WTC11 (cell line): Measurements from ENCODE around the gene CPNE7. TPM values are rescaled to one million over a fixed set of nuclear protein-coding genes. Genes with fewer than 3 reads are reported as not detected.

Source experiments
- ARID4B ChIP-seq: sonication (generic); formaldehyde crosslinking; IDR thresholded peaks from 2 replicates; pipeline ENCODE4 v1.8.0; 2023; ENCODE audit warnings: missing genetic modification reagents, mild to moderate bottlenecking, borderline replicate concordance
- CBFB ChIP-seq: sonication (generic); formaldehyde crosslinking; IDR thresholded peaks from 2 replicates; pipeline ENCODE4 v1.8.1; 2022; ENCODE audit warnings: mild to moderate bottlenecking, low read depth, missing genetic modification reagents
- CDX4 ChIP-seq: fragments of 250-450 bp; sonication (Bioruptor Pico); IDR thresholded peaks from 2 replicates; pipeline ENCODE4 v1.9.0; 2021; ENCODE audit warnings: moderate library complexity, mild to moderate bottlenecking, inconsistent platforms, borderline replicate concordance
- CREM ChIP-seq: sonication (generic); formaldehyde crosslinking; IDR thresholded peaks from 2 replicates; pipeline ENCODE4 v1.8.1; 2022; ENCODE audit warnings: mild to moderate bottlenecking, missing genetic modification reagents, moderate library complexity
- CTCF ChIP-seq: fragments of 200-600 bp; IDR thresholded peaks from 2 replicates; pipeline ENCODE4 v1.8.0; 2022; ENCODE audit warnings: antibody characterized with exemption
- FOXP1 ChIP-seq: sonication (generic); formaldehyde crosslinking; IDR thresholded peaks from 2 replicates; pipeline ENCODE4 v1.8.0; 2022; ENCODE audit warnings: missing genetic modification reagents, mild to moderate bottlenecking, moderate library complexity, borderline replicate concordance
- FOXP4 ChIP-seq: sonication (generic); formaldehyde crosslinking; IDR thresholded peaks from 2 replicates; pipeline ENCODE4 v1.8.0; 2022; ENCODE audit warnings: mild to moderate bottlenecking, missing genetic modification reagents
- GRHL2 ChIP-seq: fragments of 250-450 bp; sonication (Bioruptor Pico); IDR thresholded peaks from 2 replicates; pipeline ENCODE4 v1.8.0; 2022; ENCODE audit warnings: mild to moderate bottlenecking, moderate library complexity; ENCODE audit not compliant: insufficient replicate concordance, severe bottlenecking
- IRF1 ChIP-seq: sonication (generic); formaldehyde crosslinking; IDR thresholded peaks from 2 replicates; pipeline ENCODE4 v1.8.0; 2023; ENCODE audit warnings: missing genetic modification reagents
- MAX ChIP-seq: sonication (generic); formaldehyde crosslinking; IDR thresholded peaks from 2 replicates; pipeline ENCODE4 v1.8.0; 2022; ENCODE audit warnings: mild to moderate bottlenecking, missing genetic modification reagents
- NFYB ChIP-seq: sonication (generic); formaldehyde crosslinking; conservative IDR thresholded peaks from 2 replicates; pipeline ENCODE4 v1.8.0; 2022; ENCODE audit warnings: low read depth, missing genetic modification reagents
- RORB ChIP-seq: fragments of 250-450 bp; sonication (Bioruptor Pico); IDR thresholded peaks from 2 replicates; pipeline ENCODE4 v1.9.0; 2021; ENCODE audit warnings: mild to moderate bottlenecking
- SMAD4 ChIP-seq: sonication (generic); formaldehyde crosslinking; IDR thresholded peaks from 2 replicates; pipeline ENCODE4 v1.8.0; 2022; ENCODE audit warnings: mild to moderate bottlenecking, missing genetic modification reagents
- STAT6 ChIP-seq: sonication (generic); formaldehyde crosslinking; conservative IDR thresholded peaks from 2 replicates; pipeline ENCODE4 v1.8.1; 2023; ENCODE audit warnings: mild to moderate bottlenecking, low read depth, missing genetic modification reagents, moderate library complexity
- TEAD4 ChIP-seq: sonication (generic); formaldehyde crosslinking; IDR thresholded peaks from 2 replicates; pipeline ENCODE4 v1.8.0; 2022; ENCODE audit warnings: mild to moderate bottlenecking, missing genetic modification reagents
- ZNF138 ChIP-seq: sonication (generic); formaldehyde crosslinking; conservative IDR thresholded peaks from 2 replicates; pipeline ENCODE4 v1.8.1; 2022; ENCODE audit warnings: mild to moderate bottlenecking, moderate library complexity, missing genetic modification reagents
- ZNF263 ChIP-seq: sonication (generic); formaldehyde crosslinking; IDR thresholded peaks from 2 replicates; pipeline ENCODE4 v1.8.1; 2022; ENCODE audit warnings: low read depth, mild to moderate bottlenecking, moderate library complexity, missing genetic modification reagents
- ZNF423 ChIP-seq: fragments of 250-450 bp; sonication (Bioruptor Pico); IDR thresholded peaks from 2 replicates; pipeline ENCODE4 v2.1.2; 2022; ENCODE audit warnings: mild to moderate bottlenecking, moderate library complexity
- ZNF512 ChIP-seq: sonication (generic); formaldehyde crosslinking; IDR thresholded peaks from 2 replicates; pipeline ENCODE4 v1.8.1; 2022; ENCODE audit warnings: missing genetic modification reagents, borderline replicate concordance
- ZSCAN18 ChIP-seq: fragments of 250-450 bp; sonication (Bioruptor Pico); IDR thresholded peaks from 2 replicates; pipeline ENCODE4 v2.1.2; 2022; ENCODE audit warnings: mild to moderate bottlenecking, moderate library complexity
- total RNA-seq: library from RNA; stranded (reverse); gene quantifications from 3 replicates; pipeline ENCODE4 v1.2.3, GENCODE V29; 2021

Gene CPNE7
- total RNA-seq, 1 experiment from 2014 or later, result 42.6 TPM

GRCh38 chr16:89615596-89616090 is 40.1 kb downstream of the CPNE7 start (continued):
- TF ChIP-seq FOXP4 (CRISPR knock-in tag) (0 out of 2 replicates have a peak, but pooled peaks have one; percentile 45), CTCF (peak; percentile 86), ARID4B (no peak), GRHL2 (CRISPR knock-in tag) (no peak), RORB (no peak), STAT6 (CRISPR knock-in tag) (no peak), CREM (CRISPR knock-in tag) (no peak), CBFB (no peak), MAX (CRISPR knock-in tag) (peak; percentile 53; the same call in 1 of the 2 replicates), CDX4 (CRISPR knock-in tag) (no peak), NFYB (CRISPR knock-in tag) (no peak), IRF1 (no peak), ZNF512 (CRISPR knock-in tag) (no peak), ZNF423 (CRISPR knock-in tag) (no peak), TEAD4 (CRISPR knock-in tag) (no peak), SMAD4 (no peak), ZNF138 (CRISPR knock-in tag) (no peak), FOXP1 (CRISPR knock-in tag) (no peak), ZSCAN18 (CRISPR knock-in tag) (no peak), ZNF263 (no peak)
